Activated CD8-positive, alpha-beta memory T cell treated with anti-CD3 and anti-CD28 coated beads, Interleukin-2, amount 50 U/mL, for 4 hours (primary cell): Measurements from ENCODE around the gene TRPM2.

Experiments used
- DNase-seq: peaks from one replicate; pipeline ENCODE4 v3.0.0-alpha.2; 2020

The TRPM2 gene

GRCh38 chr21:44433791-44434567 is 80.6 kb downstream of the TRPM2 start:
- DNase-seq = no peak

GRCh38 chr21:44434568-44434925 is 81.1 kb downstream of the TRPM2 start:
- no peak for DNase-seq

GRCh38 chr21:44434936-44435635 is 81.7 kb downstream of the TRPM2 start:
- peak; percentile 12 for DNase-seq

- DNase-seq = peak; percentile 11
Measured at GRCh38 chr21:44436111-44436611, 82.7 kb downstream of the TRPM2 start.

- DNase-seq = peak; percentile 7
Measured at GRCh38 chr21:44436958-44437357, 83.5 kb downstream of the TRPM2 start.

- peak; percentile 6 for DNase-seq
Measured at GRCh38 chr21:44437371-44437695, 83.9 kb downstream of the TRPM2 start.

GRCh38 chr21:44437696-44438431 is 84.4 kb downstream of the TRPM2 start:
- peak; percentile 9 for DNase-seq

GRCh38 chr21:44438531-44439210 is 85.2 kb downstream of the TRPM2 start:
- peak; percentile 9 for DNase-seq

GRCh38 chr21:44439211-44439600 is 85.8 kb downstream of the TRPM2 start:
- peak; percentile 5 for DNase-seq

- peak; percentile 8 for DNase-seq
Measured at GRCh38 chr21:44440241-44441040, 87.0 kb downstream of the TRPM2 start.

- DNase-seq = peak; percentile 7
Measured at GRCh38 chr21:44441041-44441400, 87.6 kb downstream of the TRPM2 start.

- peak; percentile 11 for DNase-seq
Measured at GRCh38 chr21:44441581-44442265, 88.3 kb downstream of the TRPM2 start.

GRCh38 chr21:44442266-44443125 is 89.1 kb downstream of the TRPM2 start:
- peak; percentile 11 for DNase-seq

GRCh38 chr21:44443291-44443890 is 90.0 kb downstream of the TRPM2 start:
- peak; percentile 8 for DNase-seq

- DNase-seq = peak; percentile 11
Measured at GRCh38 chr21:44443891-44444285, 90.5 kb downstream of the TRPM2 start.

- peak; percentile 9 for DNase-seq
Measured at GRCh38 chr21:44444286-44444931, 91.0 kb downstream of the TRPM2 start.

- DNase-seq = no peak
Measured at GRCh38 chr21:44445145-44445812, 91.9 kb downstream of the TRPM2 start.

GRCh38 chr21:44448651-44449131 is 95.3 kb downstream of the TRPM2 start:
- no peak for DNase-seq
